NCI-H345 (cell line): ENCODE measurements around the gene POFUT2.

Experiments used
- DNase-seq: peaks from one replicate; lab custom pipeline; 2025; lab: John Stamatoyannopoulos, UW

POFUT2 gene

DNA sequence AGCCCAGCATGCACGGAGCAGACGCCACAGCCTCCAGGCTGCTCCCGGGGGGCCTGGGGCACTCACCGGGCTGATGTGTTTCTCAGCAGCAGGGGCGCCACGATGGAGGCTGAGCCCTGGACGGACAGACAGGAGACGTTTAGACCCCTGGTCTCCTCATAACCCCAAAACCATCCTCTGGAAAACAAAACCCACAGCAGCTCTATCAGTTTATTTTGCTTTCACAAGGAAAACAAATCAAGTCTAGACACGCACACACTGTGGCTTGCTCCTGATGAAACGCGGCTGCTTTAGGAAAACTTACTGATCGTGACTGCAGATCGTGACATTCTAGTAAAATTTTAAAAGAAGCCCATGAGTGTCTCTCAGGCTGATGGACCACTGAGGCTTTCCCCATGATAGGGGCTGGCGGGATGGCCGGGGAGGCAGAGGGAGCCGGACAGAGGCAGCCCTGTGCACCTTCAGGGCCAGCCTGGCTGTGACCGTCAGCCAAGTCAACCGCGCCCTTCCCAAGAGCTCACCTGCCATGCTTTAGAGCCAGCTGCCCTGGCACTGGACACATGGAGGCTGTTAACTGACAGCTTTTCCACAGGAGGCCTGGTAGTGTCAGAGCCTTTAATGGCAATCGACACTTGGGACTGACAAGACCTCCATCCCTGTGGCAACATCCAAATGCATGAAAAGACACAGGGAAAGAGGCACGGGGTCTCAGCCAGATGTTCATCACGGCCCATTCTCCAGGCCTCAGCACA, 5.2 kb downstream of the POFUT2 start:
- no peak for DNase-seq

DNA sequence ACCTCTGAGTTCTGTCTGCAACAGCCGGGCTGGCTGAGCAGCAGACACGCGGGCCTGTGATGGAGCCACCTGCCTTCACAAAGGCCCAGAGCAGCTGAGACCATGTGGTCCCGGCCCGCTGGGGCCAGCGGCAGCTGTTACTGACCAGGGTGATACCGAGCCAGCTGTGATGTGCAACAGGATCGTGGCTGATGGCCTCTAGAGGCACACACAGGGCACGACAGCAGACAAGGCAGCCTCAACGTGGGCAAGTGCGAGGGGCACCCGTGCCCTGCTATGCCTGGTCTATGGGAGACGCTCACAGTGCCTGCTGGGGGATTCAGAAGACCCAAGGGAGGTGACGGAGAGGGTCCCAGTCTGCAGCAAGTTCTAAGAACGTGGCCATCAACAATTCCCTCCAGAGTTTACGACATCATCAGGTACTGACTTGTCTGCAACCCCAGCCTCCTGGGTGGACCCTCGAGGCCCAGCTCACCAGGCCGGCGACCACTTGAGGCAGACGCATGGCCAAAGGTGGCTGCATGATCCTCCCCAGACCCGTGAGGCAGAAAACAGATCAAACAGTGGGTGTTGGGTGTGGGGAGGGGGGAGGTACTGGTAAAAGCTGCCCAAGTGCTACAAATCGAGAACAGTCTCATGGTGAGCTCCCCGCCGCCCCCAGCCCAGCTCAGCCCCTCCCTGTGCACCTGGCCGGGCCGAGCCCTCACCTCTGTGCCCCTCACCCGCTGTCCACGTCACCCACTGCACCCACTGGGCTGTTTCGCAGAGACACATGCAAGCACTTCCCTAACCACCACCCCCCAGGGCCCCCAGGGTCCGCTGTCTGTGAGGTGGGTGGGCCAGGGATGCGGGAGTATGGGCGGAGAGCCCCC, 6.0 kb downstream of the POFUT2 start:
- no peak for DNase-seq

DNA sequence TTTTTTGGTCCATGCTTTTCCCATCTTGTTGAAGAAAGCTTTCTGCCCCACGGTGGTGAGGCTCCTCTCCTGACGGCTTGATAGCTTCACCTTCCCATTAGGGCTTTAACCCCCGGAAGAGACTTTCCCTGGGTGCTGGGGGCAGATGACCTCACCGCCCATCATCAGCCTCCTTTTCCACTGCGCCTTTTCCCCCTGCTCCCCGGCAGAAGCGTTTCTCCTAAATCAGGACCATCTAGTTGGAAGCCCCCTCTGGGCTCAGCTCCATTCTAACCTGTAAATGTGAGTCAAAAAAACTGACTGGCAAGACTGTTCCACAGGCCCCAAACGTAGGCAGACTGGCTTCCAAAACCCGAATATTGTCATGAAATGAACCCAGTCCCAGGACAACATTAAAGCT, 6.7 kb downstream of the POFUT2 start:
- no peak for DNase-seq

DNA sequence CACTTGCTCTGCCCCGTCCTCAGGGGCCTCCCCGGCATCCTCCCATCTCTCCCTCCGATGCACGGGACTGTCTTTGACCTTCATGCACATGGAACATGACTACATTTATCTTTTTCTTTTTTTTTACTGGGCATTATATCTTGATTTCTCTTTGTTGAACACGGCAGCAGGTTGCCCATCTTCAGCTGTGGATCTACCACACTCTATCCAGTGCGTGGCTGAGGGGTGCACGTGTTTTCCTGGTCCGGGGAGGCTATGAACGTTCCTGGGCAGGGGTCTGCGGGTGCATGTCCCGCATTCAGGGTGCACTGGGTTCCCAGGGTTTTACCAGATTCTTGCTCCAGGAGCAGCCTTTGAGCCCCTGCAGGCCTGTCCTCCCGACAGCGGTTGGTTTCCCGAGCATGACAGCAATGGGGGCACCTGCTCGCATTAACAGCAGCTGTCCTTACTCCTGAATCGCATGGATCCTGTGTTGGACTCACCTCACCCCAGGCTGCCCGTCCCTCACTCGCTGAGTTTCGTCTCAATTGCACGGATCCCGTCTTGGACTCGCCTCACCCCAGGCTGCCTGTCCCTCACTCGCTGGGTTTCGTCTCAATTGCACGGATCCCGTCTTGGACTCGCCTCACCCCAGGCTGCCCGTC, 7.4 kb downstream of the POFUT2 start:
- no peak for DNase-seq

DNA sequence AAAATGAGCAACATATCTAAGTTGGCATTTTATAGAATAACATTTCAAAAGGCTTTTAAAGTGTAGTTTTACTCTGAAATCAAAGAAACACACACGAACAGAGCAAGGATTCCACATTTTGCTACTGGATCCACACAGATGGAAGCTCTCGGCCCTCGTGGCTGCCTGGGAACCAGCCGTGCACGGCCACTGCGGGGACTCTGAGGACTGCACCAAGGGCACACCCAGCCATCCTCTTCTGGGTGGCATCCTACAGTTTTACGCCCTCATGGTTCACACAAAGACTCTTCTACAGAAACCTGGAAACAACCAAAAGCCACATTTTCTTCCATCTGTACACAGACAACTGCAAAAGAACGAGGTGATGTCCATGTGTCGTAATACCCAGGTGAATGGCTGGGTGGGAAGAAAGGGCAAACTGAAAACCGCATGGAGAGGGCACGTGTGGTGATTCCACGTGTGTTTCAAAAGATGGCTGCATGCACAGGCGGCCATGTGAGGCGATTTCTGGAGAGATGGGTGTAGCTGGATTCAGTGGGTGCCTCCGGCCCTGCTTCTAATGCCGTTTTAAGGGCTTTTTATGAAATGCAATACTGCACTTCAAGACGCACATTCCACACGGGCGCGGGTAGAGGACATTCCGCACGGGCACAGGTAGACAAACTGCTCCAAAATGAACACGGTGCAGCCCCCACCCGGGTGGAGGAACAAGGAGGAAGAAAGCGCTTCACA, 8.1 kb downstream of the POFUT2 start:
- no peak for DNase-seq

DNA sequence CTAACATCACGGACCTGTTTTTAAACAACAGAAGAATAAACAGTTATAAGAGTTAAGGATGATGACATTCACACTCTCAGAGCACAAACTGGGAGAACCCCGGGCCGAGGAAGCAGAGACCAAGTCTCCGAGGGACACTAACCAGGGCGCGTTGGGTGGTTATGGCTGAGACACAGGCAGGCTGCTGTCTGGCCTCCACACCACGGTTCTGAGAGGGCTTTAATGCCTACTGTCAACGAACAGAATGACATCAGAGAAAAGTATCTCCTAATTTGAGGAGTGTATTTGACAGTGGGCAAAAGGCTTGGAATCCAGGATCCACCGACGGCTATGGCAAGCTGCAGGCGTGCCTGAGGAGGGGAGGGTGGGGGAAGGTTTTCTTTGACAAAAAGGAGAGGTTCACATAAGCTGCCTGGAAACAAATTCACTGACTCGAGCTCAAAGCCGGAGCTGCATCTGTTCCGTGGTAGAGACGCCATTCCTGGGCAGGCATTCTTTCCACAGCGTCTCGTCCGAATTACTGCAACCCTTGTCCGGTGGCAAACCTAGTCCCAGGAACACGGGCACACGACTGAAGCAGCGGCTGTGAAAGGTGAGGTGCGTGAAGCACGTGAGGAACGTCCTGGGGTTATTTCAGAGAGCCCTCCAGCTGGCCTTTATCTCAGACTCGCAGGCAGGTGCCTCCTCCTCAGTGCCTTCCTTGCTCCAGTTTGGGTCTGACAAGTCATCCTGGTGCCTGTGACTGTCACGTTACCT, 9.4 kb downstream of the POFUT2 start:
- no peak for DNase-seq

DNA sequence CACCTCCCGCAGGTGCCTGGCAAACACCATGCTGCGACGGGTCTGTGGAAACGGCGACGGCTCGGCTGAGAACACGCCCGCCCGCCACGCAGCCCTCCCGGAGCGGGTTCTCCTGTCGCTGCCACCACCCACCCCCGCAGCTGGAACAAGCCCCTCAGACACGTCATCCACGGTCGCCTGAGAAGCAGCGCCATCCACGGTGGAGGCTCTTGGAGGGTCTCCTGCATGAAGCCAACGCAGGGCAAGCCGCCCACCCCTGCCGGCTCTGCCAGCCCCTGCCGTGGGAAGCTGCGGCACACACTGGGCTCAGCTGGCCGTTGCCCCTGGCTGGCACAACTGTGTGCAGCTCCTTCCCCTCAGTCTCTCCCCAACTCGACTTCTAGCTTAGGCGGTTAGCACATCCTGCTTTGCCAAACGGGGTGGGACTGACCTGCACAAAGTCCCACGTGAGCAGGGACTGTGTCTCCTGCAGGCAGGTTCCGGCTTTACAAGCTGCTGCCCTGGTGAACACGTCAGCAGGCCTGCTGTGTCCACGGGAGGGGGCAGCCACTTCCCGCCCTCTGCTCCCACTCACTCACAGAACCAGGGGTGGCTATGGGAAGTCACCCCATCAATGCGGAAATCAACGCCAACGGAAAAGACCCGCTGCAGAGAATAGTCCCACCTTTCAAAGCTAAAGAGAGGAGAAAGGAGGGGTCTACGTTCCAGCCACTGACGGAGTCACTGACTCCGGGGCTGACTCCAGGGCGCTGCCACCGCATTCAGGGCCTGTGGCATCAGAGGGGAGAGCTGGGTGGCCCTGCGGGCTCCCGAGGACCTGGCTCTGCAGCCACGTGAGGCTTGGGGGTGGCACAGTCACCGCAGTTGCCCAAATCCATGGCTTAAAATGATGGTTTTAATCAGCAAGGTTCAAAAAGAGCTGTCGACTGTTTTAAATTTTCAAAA, 10.3 kb downstream of the POFUT2 start:
- no peak for DNase-seq

DNA sequence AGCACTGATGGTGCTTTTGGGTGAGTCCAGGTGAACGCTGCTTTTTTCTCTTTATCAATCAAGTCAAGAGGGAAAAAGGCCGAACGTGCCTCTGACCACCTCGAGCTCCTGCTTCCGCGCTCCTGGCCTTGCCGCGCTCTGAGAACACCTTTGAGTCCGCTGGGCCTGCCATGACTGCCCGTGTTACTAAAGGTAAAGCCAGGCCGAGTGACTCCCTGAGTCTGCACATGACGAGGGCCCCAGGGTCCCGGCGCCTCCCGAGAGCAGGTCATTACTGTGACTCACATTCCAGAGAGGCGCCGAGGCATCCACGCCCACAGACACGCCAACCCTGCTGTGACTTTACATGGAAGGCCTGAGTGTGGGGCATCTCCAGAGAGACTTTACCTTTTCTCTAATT, 11.1 kb downstream of the POFUT2 start:
- DNase-seq = no peak

DNA sequence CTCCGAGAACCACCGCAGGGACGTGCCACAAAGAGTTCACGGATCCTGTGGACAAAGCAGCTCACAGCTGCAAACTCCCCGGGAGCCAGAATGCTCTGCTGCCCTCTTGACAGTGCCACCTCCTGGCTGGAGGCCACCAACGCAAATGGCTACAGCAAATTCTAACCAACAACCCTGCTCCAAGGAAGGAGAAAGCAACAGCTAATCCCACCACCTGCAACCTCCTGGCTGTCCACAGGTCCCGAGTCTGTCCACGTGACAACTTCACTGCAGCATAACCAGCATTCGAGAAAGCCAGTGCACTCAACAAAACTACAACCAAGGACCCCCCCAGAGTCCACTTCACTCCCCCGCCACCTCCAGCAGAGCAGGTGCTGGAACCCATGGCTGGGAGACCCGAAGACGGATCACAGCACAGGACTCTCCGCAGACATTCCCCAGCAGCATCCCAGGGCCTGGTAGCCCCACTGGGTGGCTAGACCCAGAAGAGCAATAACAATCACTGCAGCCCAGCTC, 17.3 kb downstream of the POFUT2 start:
- no peak for DNase-seq

DNA sequence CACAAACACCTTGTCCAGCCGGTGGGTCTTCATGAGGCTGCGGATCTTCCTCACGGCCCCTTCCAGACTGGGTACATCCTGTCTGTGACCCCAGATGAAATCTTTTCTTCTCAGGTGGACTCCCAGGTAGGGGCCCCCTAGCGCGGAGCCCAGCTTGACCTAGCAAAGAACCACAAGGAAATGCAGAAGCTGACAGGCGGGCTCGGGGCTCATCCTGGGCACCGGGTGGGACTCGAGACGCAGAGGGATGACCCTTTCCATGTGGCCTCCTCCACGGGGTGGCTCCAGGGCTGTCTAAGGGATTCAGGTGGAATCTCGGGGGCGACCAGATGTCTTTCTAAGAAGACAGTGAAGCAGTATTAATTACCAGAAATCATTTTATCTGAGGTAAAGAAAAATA, 17.8 kb downstream of the POFUT2 start:
- no peak for DNase-seq

DNA sequence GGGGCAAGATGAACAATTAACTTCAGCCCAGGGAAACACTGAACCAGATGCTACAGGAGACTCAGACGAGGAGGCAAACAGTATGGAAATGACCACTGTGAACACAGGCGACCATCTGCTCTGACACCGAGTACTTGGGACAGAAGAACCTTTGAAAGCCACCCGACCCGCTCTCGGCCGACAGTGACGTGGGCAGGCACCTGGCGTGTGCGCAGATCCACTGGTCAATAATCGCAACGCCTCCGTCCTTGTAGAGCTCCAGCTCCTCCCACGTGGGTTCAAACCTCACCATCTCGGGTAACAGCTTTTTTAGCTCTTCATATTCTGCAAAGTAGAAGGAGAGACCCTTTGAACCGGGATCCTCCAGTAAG, 20.3 kb downstream of the POFUT2 start:
- DNase-seq = no peak

DNA sequence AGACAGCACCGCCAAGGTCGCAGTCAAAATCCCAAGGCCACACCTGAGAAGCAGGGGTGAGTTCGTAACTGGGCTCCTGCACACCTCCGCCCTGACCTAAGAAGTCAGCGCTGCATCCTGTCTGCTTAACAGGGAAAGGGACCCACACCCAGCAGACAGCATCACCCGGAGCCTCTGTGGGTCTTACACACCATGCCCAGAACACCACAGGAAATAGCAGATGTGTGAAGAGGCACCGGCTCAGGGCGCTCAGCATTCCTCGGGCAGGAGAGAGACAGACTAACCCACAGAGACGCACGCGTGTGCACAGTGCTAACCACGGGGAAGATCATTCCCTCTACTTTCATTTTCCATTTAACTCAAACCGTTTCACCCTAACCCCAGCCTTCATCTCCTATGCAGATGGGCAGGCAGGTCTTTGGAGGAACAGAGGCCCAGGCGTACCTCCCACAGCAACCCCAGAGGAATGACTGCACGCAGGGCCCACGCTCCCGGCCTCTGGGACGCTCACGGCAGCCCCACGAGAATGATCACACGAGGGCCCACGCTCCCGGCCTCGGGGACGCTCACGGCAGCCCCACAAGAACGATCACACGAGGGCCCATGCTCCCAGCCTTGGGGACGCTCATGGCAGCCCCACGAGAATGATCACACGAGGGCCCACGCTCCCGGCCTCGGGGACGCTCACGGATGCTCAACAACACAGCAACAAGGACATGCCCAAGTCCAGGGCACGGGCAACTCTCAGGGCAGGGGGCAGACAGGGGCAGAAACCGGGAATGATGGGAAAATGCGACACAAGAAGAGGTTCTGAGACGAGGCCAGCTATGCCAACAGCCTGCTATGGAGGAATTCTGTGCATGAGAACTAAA, 20.9 kb downstream of the POFUT2 start:
- no peak for DNase-seq

DNA sequence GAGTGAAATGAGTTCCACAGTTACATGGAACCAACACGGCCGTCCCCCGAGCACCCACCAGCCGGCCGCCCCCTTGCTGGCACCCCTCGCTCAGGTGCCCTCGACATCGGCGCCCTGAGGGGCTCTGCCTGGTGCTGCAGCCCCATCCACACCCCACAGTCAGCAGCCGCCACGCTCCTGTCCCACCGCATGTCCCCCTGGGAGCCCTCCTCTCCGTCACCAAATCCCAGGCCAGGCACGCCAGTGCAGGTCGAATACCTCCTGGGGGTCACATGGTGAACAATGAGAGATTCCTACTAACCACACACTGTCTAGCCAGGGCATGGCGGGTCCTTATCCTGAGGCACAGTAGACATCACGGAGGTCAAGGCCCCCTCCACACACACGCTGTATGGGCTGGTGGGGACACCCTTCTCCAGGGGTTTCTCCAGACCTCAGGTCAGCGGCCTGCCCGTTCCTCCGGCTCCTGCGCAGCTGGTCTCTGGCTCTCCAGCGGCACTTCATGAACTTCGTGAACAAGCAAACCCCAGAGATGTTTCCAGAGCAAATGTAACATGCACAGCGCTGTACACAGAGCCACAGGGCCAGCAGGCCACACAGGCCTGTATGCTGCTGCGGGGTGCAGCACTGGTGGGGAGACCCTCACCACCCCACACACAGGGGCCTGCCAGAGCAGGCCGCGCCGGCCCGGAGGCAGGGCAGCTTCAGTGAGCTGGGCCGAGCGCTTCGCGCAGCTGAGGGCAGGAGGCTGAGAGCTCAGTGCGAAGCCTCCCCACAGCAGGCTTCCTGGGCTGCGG, 21.8 kb downstream of the POFUT2 start:
- DNase-seq = no peak

DNA sequence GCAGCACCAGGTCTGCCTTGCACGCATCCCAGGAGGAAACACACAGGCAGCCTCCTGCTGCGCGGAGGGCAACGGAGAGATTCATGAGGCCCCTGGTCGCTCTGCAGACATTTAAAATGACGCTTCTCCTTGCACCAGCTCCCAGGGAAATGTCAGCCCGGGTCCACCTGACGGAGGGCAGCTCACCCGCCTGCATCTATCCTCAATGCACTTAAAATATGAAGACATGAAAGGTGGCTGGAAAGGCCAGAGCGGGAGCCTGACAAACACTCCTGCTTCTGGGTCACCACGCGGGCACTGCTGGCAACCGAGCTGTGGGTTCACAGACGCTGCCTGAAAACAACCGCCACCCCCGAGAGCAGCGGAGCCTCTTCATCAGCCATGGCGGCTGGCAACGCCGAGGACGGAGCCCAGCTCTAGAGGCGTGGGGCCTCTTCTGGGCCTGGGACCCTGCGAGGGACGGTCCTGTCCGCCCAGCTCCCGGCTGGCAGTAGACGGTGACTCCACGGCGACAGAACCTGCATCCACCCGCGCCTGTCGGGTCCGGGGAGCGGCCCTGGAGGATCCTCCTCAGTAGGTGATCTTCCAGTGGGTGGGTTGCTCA, 22.7 kb downstream of the POFUT2 start:
- no peak for DNase-seq

DNA sequence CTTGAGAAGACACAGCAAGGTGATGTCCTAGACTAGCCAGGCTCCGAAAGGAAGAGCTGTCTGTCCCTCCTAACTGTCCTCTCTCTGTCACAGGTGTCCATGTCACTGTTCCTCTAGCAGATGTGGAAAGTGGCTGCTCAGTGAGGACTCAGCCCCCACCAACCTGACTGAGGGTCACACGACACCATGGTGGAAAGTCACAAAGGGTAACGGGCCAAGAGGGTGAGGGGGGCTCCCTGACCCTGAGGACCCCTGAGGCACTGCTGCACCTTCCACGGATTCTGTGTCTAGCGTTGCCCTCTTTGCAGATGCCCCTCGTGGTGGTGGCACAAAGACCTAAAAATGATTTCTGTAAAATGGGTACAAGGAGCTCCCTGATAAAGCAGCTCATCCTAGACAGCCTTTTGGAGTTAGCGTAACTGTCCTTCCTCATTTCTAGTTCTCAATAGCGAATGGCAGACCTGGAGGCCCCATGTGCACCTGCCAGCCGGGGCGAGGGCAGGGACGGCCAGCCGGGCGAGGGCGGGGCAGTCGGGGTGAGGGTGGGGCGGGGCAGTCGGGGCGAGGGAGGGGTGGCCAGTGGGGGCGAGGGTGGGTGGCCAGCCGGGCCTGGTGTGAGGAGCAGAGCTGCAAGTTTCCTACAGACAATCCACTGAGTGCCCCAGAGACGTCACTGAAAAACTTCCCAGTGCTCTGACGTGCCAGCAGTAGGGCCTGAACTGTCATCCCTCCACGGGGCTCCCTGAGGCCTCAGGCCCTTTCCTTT, 23.4 kb downstream of the POFUT2 start:
- DNase-seq = no peak

DNA sequence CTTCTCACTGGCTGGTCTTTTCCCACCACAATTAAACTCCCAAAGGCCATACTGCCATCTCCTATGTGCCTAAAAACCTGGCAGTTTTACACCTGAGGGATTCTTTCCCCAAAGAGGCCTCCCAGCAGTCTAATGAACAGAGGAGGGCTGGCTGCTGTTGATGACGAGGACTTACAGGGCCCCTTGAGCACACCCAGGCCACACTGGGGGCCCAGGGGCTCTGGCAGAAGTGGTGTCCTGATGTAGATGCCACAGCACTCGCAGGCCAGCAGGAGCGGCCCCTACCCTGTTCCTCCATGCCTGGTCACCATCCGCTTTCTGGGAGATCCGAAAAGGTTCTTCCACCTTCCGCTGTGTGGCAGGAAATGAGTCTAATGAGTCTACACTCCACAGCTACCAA, 24.2 kb downstream of the POFUT2 start:
- no peak for DNase-seq

DNA sequence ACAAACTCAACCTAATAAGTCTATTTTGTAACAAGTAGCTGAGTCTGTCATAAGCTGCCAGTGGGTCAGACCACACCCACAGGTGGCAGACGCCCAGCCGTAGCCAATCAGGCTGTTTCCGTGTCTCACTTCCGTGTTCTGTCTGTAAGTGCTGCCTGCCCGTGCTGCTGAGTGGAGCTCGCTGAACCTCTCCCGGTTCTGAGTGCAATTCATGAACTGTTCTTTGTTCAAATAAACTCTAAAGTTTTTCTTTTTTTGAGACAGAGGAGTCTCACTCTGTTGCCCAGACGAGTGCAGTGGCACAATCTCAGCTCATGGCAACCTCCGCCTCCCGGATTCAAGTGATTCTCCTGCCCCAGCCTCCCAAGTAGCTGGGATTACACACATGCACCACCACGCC, 25.1 kb downstream of the POFUT2 start:
- no peak for DNase-seq
